HEK293 (cell line): ENCODE measurements around the gene FHL2.

Source experiments
- CTCF ChIA-PET: fragments of 350-600 bp; formaldehyde crosslinking; extraction: SDS; loops from one replicate; lab custom pipeline; 2021; ENCODE audit warnings: antibody characterized with exemption; lab: Yijun Ruan, JAX
- POLR2A ChIA-PET: fragments of 300-600 bp; formaldehyde crosslinking; extraction: SDS; loops from one replicate; lab custom pipeline; 2020; ENCODE audit warnings: antibody characterized with exemption, inconsistent platforms; lab: Yijun Ruan, JAX
- H3K27ac ChIP-seq: fragments of 200-500 bp; sonication (Bioruptor generic); 2 replicates; pipeline ENCODE4 v1.5.1; 2014; ENCODE audit warnings: low read depth, low read length, control low read depth, inconsistent platforms; ENCODE audit errors: extremely low read depth
- H3K36me3 ChIP-seq, 2 experiments: fragments of 200-500 bp in 1 of 2; sonication (Bioruptor generic) in 1 of 2; 1 replicate in 1 of 2; 2 replicates in 1 of 2; pipeline ENCODE4 v1.5.1; 2014 to 2017; ENCODE audit warnings: inconsistent platforms in 2 of 2, low read length in 2 of 2; ENCODE audit not compliant: control insufficient read depth in 2 of 2, insufficient read depth in 1 of 2
- H3K4me1 ChIP-seq: fragments of 200-500 bp; sonication (Bioruptor generic); 2 replicates; pipeline ENCODE4 v1.5.1; 2014; ENCODE audit warnings: mild to moderate bottlenecking, low read length, inconsistent platforms; ENCODE audit not compliant: control insufficient read depth, insufficient read depth
- H3K4me3 ChIP-seq: 2 replicates; pipeline ENCODE4 v1.5.1; 2011; ENCODE audit warnings: low read depth, mild to moderate bottlenecking, control low read depth, low read length, moderate library complexity
- H3K9me3 ChIP-seq: fragments of 200-500 bp; sonication (Bioruptor generic); 2 replicates; pipeline ENCODE4 v1.5.1; 2014; ENCODE audit warnings: low read depth, low read length, inconsistent platforms; ENCODE audit not compliant: control insufficient read depth, insufficient read depth
- BCL11A ChIP-seq: fragments of 450-650 bp; formaldehyde crosslinking; IDR thresholded peaks from 2 replicates; pipeline ENCODE4 v1.5.1; 2016; ENCODE audit warnings: low read depth, missing biosample characterization, missing genetic modification characterization
- HIC1 ChIP-seq: fragments of 450-650 bp; formaldehyde crosslinking; IDR thresholded peaks from 2 replicates; pipeline ENCODE4 v1.5.1; 2016; ENCODE audit warnings: missing biosample characterization, missing genetic modification characterization
- IKZF3 ChIP-seq: fragments of 450-650 bp; IDR thresholded peaks from 2 replicates; pipeline ENCODE4 v1.5.0; 2018; ENCODE audit warnings: missing biosample characterization, mild to moderate bottlenecking, missing genetic modification characterization, moderate library complexity
- KLF16 ChIP-seq: fragments of 450-650 bp; formaldehyde crosslinking; IDR thresholded peaks from 2 replicates; pipeline ENCODE4 v1.5.1; 2017; ENCODE audit warnings: missing biosample characterization, missing genetic modification characterization
- PRDM2 ChIP-seq: fragments of 450-650 bp; formaldehyde crosslinking; IDR thresholded peaks from 2 replicates; pipeline ENCODE4 v1.5.1; 2016; ENCODE audit warnings: missing biosample characterization, missing genetic modification characterization, borderline replicate concordance
- SP2 ChIP-seq: fragments of 450-650 bp; formaldehyde crosslinking; IDR thresholded peaks from 2 replicates; pipeline ENCODE4 v1.5.1; 2016; ENCODE audit warnings: missing biosample characterization, missing genetic modification characterization
- ZBTB20 ChIP-seq: fragments of 450-650 bp; formaldehyde crosslinking; IDR thresholded peaks from 2 replicates; pipeline ENCODE4 v1.5.1; 2016; ENCODE audit warnings: missing biosample characterization, missing genetic modification characterization
- ZBTB21 ChIP-seq: fragments of 450-650 bp; formaldehyde crosslinking; IDR thresholded peaks from 2 replicates; pipeline ENCODE4 v1.5.1; 2017; ENCODE audit warnings: missing biosample characterization, missing genetic modification characterization
- ZFP69B ChIP-seq: fragments of 450-650 bp; formaldehyde crosslinking; IDR thresholded peaks from 2 replicates; pipeline ENCODE4 v1.5.1; 2016; ENCODE audit warnings: missing biosample characterization, missing genetic modification characterization
- ZNF114 ChIP-seq: fragments of 450-650 bp; formaldehyde crosslinking; IDR thresholded peaks from 2 replicates; pipeline ENCODE4 v1.5.0; 2017; ENCODE audit warnings: missing biosample characterization, missing genetic modification characterization
- ZNF121 ChIP-seq: fragments of 450-650 bp; formaldehyde crosslinking; IDR thresholded peaks from 2 replicates; pipeline ENCODE4 v1.5.1; 2016; ENCODE audit warnings: missing biosample characterization, missing genetic modification characterization
- ZNF133 ChIP-seq: fragments of 450-650 bp; formaldehyde crosslinking; IDR thresholded peaks from 2 replicates; pipeline ENCODE4 v1.5.1; 2016; ENCODE audit warnings: missing biosample characterization, missing genetic modification characterization
- ZNF24 ChIP-seq: fragments of 450-650 bp; formaldehyde crosslinking; IDR thresholded peaks from 2 replicates; pipeline ENCODE4 v1.5.1; 2016; ENCODE audit warnings: missing biosample characterization, missing genetic modification characterization
- ZNF292 ChIP-seq: fragments of 450-650 bp; formaldehyde crosslinking; IDR thresholded peaks from 2 replicates; pipeline ENCODE4 v1.5.1; 2016; ENCODE audit warnings: low read depth, missing biosample characterization, missing genetic modification characterization, borderline replicate concordance
- ZNF529 ChIP-seq: fragments of 450-650 bp; formaldehyde crosslinking; IDR thresholded peaks from 2 replicates; pipeline ENCODE4 v1.5.1; 2017; ENCODE audit warnings: missing genetic modification characterization, missing biosample characterization; ENCODE audit not compliant: insufficient replicate concordance
- ZNF645 ChIP-seq: fragments of 450-650 bp; formaldehyde crosslinking; IDR thresholded peaks from 2 replicates; pipeline ENCODE4; 2016; ENCODE audit warnings: missing biosample characterization, missing genetic modification characterization
- ZNF658 ChIP-seq: fragments of 450-650 bp; formaldehyde crosslinking; IDR thresholded peaks from 2 replicates; pipeline ENCODE4; 2016; ENCODE audit warnings: missing biosample characterization, missing genetic modification characterization
- ZNF670 ChIP-seq: fragments of 450-650 bp; formaldehyde crosslinking; IDR thresholded peaks from 2 replicates; pipeline ENCODE4 v1.5.1; 2016; ENCODE audit warnings: missing biosample characterization, missing genetic modification characterization, low read depth
- ZNF843 ChIP-seq: fragments of 450-650 bp; formaldehyde crosslinking; IDR thresholded peaks from 2 replicates; pipeline ENCODE4 v1.5.1; 2016; ENCODE audit warnings: missing biosample characterization, missing genetic modification characterization
- ZSCAN4 ChIP-seq: fragments of 450-650 bp; formaldehyde crosslinking; IDR thresholded peaks from 2 replicates; pipeline ENCODE4 v1.5.1; 2017; ENCODE audit warnings: missing biosample characterization, missing genetic modification characterization

Gene FHL2

GRCh38 chr2:105405291-105405690 lies 6.4 kb upstream of the FHL2 start (continued):
- TF ChIP-seq ZNF529 (tag by site-specific recombination), result no peak
- TF ChIP-seq ZNF843 (tag by site-specific recombination), result no peak
- no peak for TF ChIP-seq ZFP69B
- TF ChIP-seq SP2, result no peak

GRCh38 chr2:105404736-105405135 lies 5.9 kb upstream of the FHL2 start:
- POLR2A ChIA-PET, result interaction anchor here (0.5 to 1.5 kb wide), 3 partner anchors 12 to 114 kb away, joined by 3 to 9 read pairs (median 4); no protein-coding TSS in a partner anchor
- Histone ChIP-seq H3K9me3 (no peaks in the 10 kb centered on the region), H3K4me1 (no peaks in the 10 kb centered on the region), H3K36me3 (no peaks in the 10 kb centered on the region), H3K27ac (no peak overlapping the region), H3K4me3 (no peak overlapping the region)
- TF ChIP-seq ZNF529 (tag by site-specific recombination) (no peak), HIC1 (no peak), BCL11A (tag by site-specific recombination) (no peak), ZBTB21 (tag by site-specific recombination) (no peak), ZNF24 (tag by site-specific recombination) (no peak), ZSCAN4 (tag by site-specific recombination) (no peak), KLF16 (tag by site-specific recombination) (no peak), ZNF645 (tag by site-specific recombination) (no peak), ZNF114 (tag by site-specific recombination) (no peak), ZNF843 (tag by site-specific recombination) (no peak), PRDM2 (no peak), IKZF3 (no peak), ZNF658 (no peak), ZNF133 (tag by site-specific recombination) (no peak), ZBTB20 (no peak), ZNF121 (no peak), ZNF292 (tag by site-specific recombination) (no peak), ZNF670 (tag by site-specific recombination) (no peak)
- CTCF ChIA-PET, result interaction anchor here (0.6 to 1.8 kb wide), 6 partner anchors 8 to 1169 kb away, joined by 4 to 9 read pairs (median 6); no protein-coding TSS in a partner anchor
